ENCODE results near the gene ANLN. TPM values are rescaled to one million over a fixed set of nuclear protein-coding genes. Genes with fewer than 3 reads are reported as not detected.
A peak's percentile ranks its signal among the peaks of the same experiment; 100 is the strongest.
"Not testable (repeated sequence)": the region's sequence is repeated elsewhere in the genome, so short reads cannot be mapped to it uniquely, and the experiment has no call there.

ANLN gene
- total RNA-seq, 2 donors from 2014 or later: 63.4 to 117 TPM

GRCh38 chr7:36367561-36368077 is 22.0 kb upstream of the ANLN start:
- no peaks in the 10 kb centered on the region for H3K9me3 Mint-ChIP-seq
- DNase-seq (ENCODE audit: low spot score in 2 of 2) (no peak), ATAC-seq (no peak)
- no peaks in the 10 kb centered on the region for H3K36me3 Mint-ChIP-seq
- H3K27ac Mint-ChIP-seq: peak overlapping the region in 1 of 2 donors; percentile 50

- H3K9me3 Mint-ChIP-seq: no peaks in the 10 kb centered on the region
- H3K27ac Mint-ChIP-seq: no peak overlapping the region
- no peak for ATAC-seq
- H3K36me3 Mint-ChIP-seq: no peaks in the 10 kb centered on the region
- DNase-seq (ENCODE audit: low spot score in 2 of 2): no peak
Measured at GRCh38 chr7:36368496-36368895, 21.2 kb upstream of the ANLN start.

GRCh38 chr7:36369171-36369570 is 20.5 kb upstream of the ANLN start:
- DNase-seq (ENCODE audit: low spot score in 2 of 2): no peak
- H3K36me3 Mint-ChIP-seq: no peaks in the 10 kb centered on the region
- H3K27ac Mint-ChIP-seq: no peak overlapping the region
- no peak for ATAC-seq
- no peaks in the 10 kb centered on the region for H3K9me3 Mint-ChIP-seq

GRCh38 chr7:36370046-36370445 is 19.6 kb upstream of the ANLN start:
- H3K36me3 Mint-ChIP-seq: no peaks in the 10 kb centered on the region
- DNase-seq (ENCODE audit: low spot score in 2 of 2) (no peak), ATAC-seq (no peak)
- H3K9me3 Mint-ChIP-seq: no peaks in the 10 kb centered on the region
- no peak overlapping the region for H3K27ac Mint-ChIP-seq

- DNase-seq (ENCODE audit: low spot score in 2 of 2) (no peak), ATAC-seq (no peak)
- Mint-ChIP-seq H3K9me3 (no peaks in the 10 kb centered on the region), H3K27ac (no peak overlapping the region), H3K36me3 (peaks cover 0 to 9% of the 10 kb centered on the region in 2 donors)
Measured at GRCh38 chr7:36372156-36372555, 17.5 kb upstream of the ANLN start.

GRCh38 chr7:36378555-36378954 is 11.1 kb upstream of the ANLN start:
- H3K27ac Mint-ChIP-seq: peak overlapping the region in 1 of 2 donors; percentile 28
- H3K36me3 Mint-ChIP-seq: peaks cover 22 to 25% of the 10 kb centered on the region in 2 donors
- not testable (repeated sequence) for H3K9me3 Mint-ChIP-seq; ATAC-seq; DNase-seq (ENCODE audit: low spot score in 2 of 2)

- no peak overlapping the region for H3K27ac Mint-ChIP-seq
- peaks cover 3 to 9% of the 10 kb centered on the region in 2 donors for H3K9me3 Mint-ChIP-seq
- DNase-seq (ENCODE audit: low spot score in 2 of 2): no peak
- H3K36me3 Mint-ChIP-seq: peaks cover 22 to 25% of the 10 kb centered on the region in 2 donors
- no peak for ATAC-seq
Measured at GRCh38 chr7:36379831-36380504, 9.7 kb upstream of the ANLN start.

- DNase-seq (ENCODE audit: low spot score in 2 of 2) (no peak), ATAC-seq (no peak)
- peaks cover 21 to 22% of the 10 kb centered on the region in 2 donors for H3K36me3 Mint-ChIP-seq
- H3K9me3 Mint-ChIP-seq: peaks cover 3 to 9% of the 10 kb centered on the region in 2 donors
- H3K27ac Mint-ChIP-seq: no peak overlapping the region
Measured at GRCh38 chr7:36381056-36381455, 8.6 kb upstream of the ANLN start.

- ATAC-seq; H3K27ac Mint-ChIP-seq; H3K9me3 Mint-ChIP-seq; DNase-seq (ENCODE audit: low spot score in 2 of 2): not testable (repeated sequence)
- H3K36me3 Mint-ChIP-seq: peaks cover 6 to 12% of the 10 kb centered on the region in 2 donors
Measured at GRCh38 chr7:36383284-36383683, 6.4 kb upstream of the ANLN start.

GRCh38 chr7:36385646-36386045 is 4.0 kb upstream of the ANLN start:
- H3K9me3 Mint-ChIP-seq; H3K36me3 Mint-ChIP-seq; ATAC-seq; H3K27ac Mint-ChIP-seq; DNase-seq (ENCODE audit: low spot score in 2 of 2): not testable (repeated sequence)

- no peak for ATAC-seq
- no peak for DNase-seq (ENCODE audit: low spot score in 2 of 2)
- Mint-ChIP-seq H3K36me3 (peaks cover 10 to 17% of the 10 kb centered on the region in 2 donors), H3K27ac (no peak overlapping the region), H3K9me3 (no peaks in the 10 kb centered on the region)
Measured at GRCh38 chr7:36387435-36388231, 2.0 kb upstream of the ANLN start.

- no peak for DNase-seq (ENCODE audit: low spot score in 2 of 2)
Measured at GRCh38 chr7:36388423-36388822, 1.2 kb upstream of the ANLN start.

GRCh38 chr7:36390199-36391090 is 783 bp downstream of the ANLN start:
- ATAC-seq (peak; percentile 55 to 80), DNase-seq (ENCODE audit: low spot score in 2 of 2) (peak; percentile 71 to 88)
- Mint-ChIP-seq H3K36me3 (peaks cover 14 to 41% of the 10 kb centered on the region in 2 donors), H3K9me3 (no peaks in the 10 kb centered on the region), H3K27ac (peak overlapping the region; percentile 91 to 92)

More at GRCh38 chr7:36388423-36388822, 1.2 kb upstream of the ANLN start:
- peak overlapping the region in 1 of 2 donors; percentile 65 for H3K27ac Mint-ChIP-seq
- peaks cover 10 to 23% of the 10 kb centered on the region in 2 donors for H3K36me3 Mint-ChIP-seq
- H3K9me3 Mint-ChIP-seq: no peaks in the 10 kb centered on the region
- ATAC-seq: no peak

GRCh38 chr7:36391436-36392198 is 2.0 kb downstream of the ANLN start:
- peaks cover 16 to 53% of the 10 kb centered on the region in 2 donors for H3K36me3 Mint-ChIP-seq
- ATAC-seq (peak; percentile 51 to 80), DNase-seq (ENCODE audit: low spot score in 2 of 2) (peak in 1 of 2 donors; percentile 32)
- H3K27ac Mint-ChIP-seq: peak overlapping the region; percentile 6 to 91
- no peaks in the 10 kb centered on the region for H3K9me3 Mint-ChIP-seq

- DNase-seq (ENCODE audit: low spot score in 2 of 2) (no peak), ATAC-seq (no peak)
- Mint-ChIP-seq H3K36me3 (peaks cover 16 to 63% of the 10 kb centered on the region in 2 donors), H3K9me3 (no peaks in the 10 kb centered on the region), H3K27ac (no peak overlapping the region)
Measured at GRCh38 chr7:36393826-36394225, 4.2 kb downstream of the ANLN start.

Measured in activated naive CD4-positive, alpha-beta T cell treated with anti-CD3 and anti-CD28 coated beads, Interleukin-2, amount 50 U/mL, for 72 hours (primary cell).